Panc1 (cell line): Measurements from ENCODE around the gene BEX4.

Experiments used
- POLR2AphosphoS5 ChIP-seq: IDR thresholded peaks from 2 replicates; pipeline ENCODE4 v1.6.1; 2012; ENCODE audit warnings: mild to moderate bottlenecking, low read depth, low read length, moderate library complexity
- TF ChIP-seq, protein P1 (sequence below): fragments of 450-650 bp; IDR thresholded peaks from 2 replicates; pipeline ENCODE4 v1.5.1; 2017; ENCODE audit warnings: mild to moderate bottlenecking

DNA sequence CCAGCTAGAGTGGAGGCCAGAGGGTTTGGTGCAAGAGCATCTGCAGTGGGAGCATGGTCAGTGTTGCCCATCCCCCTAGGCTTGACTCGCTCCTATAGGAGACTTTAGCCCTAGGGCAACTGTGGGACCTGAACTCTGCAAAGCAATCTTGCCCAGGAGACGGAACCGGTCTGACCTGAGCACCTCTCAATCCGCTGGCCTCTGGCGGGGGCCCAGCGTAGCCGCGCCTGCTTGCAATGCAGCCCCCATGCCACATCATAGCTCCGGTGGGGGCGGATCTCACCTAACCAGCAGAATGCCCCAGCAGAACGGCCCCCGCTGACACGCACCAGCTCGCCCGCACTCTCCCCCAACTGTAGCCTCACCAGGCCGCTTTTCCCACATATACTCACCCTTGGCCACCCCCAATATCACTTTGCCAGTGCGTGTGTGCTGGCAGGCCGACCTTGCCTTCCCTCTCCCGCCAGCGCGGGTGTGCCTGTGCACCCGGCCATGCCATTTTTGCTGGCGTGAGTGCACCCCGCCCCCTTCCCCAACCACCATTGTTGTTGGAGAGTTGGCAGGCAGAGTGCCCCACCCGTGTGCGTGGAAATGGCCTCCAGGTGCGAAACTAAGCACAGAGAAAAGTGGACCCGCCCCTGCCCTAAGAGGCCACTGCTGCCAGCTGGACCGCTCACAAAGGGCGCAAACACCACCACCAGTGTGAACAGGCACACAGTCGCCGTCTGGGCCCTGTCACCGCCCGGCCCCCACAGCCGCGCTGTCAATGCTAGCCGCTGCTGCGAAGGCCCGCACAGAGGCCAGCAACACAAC is 5.8 kb downstream of the BEX4 start:
- TF ChIP-seq, protein P1, sequence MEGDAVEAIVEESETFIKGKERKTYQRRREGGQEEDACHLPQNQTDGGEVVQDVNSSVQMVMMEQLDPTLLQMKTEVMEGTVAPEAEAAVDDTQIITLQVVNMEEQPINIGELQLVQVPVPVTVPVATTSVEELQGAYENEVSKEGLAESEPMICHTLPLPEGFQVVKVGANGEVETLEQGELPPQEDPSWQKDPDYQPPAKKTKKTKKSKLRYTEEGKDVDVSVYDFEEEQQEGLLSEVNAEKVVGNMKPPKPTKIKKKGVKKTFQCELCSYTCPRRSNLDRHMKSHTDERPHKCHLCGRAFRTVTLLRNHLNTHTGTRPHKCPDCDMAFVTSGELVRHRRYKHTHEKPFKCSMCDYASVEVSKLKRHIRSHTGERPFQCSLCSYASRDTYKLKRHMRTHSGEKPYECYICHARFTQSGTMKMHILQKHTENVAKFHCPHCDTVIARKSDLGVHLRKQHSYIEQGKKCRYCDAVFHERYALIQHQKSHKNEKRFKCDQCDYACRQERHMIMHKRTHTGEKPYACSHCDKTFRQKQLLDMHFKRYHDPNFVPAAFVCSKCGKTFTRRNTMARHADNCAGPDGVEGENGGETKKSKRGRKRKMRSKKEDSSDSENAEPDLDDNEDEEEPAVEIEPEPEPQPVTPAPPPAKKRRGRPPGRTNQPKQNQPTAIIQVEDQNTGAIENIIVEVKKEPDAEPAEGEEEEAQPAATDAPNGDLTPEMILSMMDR, result no peak
- TF ChIP-seq POLR2AphosphoS5, result no peak
